Ovary (tissue), 3 donors: ENCODE results near the gene TEAD3.

Experiments
- CTCF ChIP-seq, 3 donors: fragments of 450-650 bp in 2 of 3; fragments of 200-600 bp in 1 of 3; IDR thresholded peaks; one replicate each; pipeline versions ENCODE4 v1.5.1 to v1.8.0; 2016 to 2022; ENCODE audit warnings: antibody characterized with exemption in 3 of 3, mild to moderate bottlenecking in 1 of 3
- EP300 ChIP-seq: sonication (generic); formaldehyde crosslinking; IDR thresholded peaks from one replicate; pipeline ENCODE4 v1.6.1; 2017; ENCODE audit warnings: antibody characterized with exemption
- POLR2A ChIP-seq: fragments of 450-650 bp; IDR thresholded peaks from one replicate; pipeline ENCODE4 v1.6.1; 2017; ENCODE audit warnings: antibody characterized with exemption, mild to moderate bottlenecking, moderate library complexity
- donor health status: DM: no; HTN: no; CAD: no.

DNA sequence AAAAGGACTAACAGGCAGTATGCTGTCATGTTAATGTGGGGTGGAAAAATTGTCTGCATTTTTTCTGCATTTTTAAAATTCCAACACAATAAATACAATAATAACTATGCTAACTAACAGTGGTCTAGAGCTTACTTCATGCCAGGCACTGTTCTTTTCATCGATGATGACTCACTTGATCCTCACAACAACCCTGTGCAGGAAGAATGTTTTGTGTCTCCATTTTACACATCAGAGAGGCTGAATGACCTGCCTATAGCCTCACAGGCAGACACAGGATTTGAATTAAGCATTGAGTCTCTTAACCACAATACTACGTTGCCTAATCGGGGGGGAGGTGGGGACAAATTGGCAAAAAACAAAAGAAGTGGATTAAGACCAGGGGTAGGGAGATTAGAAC lies 71.6 kb downstream of the TEAD3 start:
- TF ChIP-seq CTCF (IDR thresholded peaks at IDR 0.05), result no peak
- TF ChIP-seq EP300, result no peak
- TF ChIP-seq POLR2A, result no peak
